Tibial nerve (tissue), 4 donors: ENCODE data around the gene FAM234B.

Experiments
- CTCF ChIP-seq, 5 experiments: fragments of 200-600 bp in 3 of 5; fragments of 450-650 bp in 2 of 5; sonication (generic) in 3 of 5; IDR thresholded peaks; one replicate each; pipeline ENCODE4 v1.5.1; 2016 to 2019; ENCODE audit warnings: antibody characterized with exemption in 5 of 5, mild to moderate bottlenecking in 3 of 5, moderate library complexity in 2 of 5
- EP300 ChIP-seq, 2 donors: sonication (generic); formaldehyde crosslinking; IDR thresholded peaks; one replicate each; pipeline ENCODE4 v1.6.1; 2017; ENCODE audit warnings: antibody characterized with exemption in 2 of 2, mild to moderate bottlenecking in 1 of 2
- POLR2A ChIP-seq, 2 donors: fragments of 450-650 bp; IDR thresholded peaks; one replicate each; pipeline ENCODE4 v1.6.1; 2017; ENCODE audit warnings: antibody characterized with exemption in 2 of 2, mild to moderate bottlenecking in 2 of 2, moderate library complexity in 2 of 2

GRCh38 chr12:13007496-13008233 is 36.5 kb upstream of the FAM234B start:
- TF ChIP-seq CTCF (IDR thresholded peaks at IDR 0.05), result no peak
- TF ChIP-seq EP300 (IDR thresholded peaks at IDR 0.05), result no peak
- TF ChIP-seq POLR2A (IDR thresholded peaks at IDR 0.05), result no peak
